ENCODE measurements around the gene FAM171A1.
"Not testable (repeated sequence)": the region's sequence is repeated elsewhere in the genome, so short reads cannot be mapped to it uniquely, and the experiment has no call there.

The FAM171A1 gene

DNA sequence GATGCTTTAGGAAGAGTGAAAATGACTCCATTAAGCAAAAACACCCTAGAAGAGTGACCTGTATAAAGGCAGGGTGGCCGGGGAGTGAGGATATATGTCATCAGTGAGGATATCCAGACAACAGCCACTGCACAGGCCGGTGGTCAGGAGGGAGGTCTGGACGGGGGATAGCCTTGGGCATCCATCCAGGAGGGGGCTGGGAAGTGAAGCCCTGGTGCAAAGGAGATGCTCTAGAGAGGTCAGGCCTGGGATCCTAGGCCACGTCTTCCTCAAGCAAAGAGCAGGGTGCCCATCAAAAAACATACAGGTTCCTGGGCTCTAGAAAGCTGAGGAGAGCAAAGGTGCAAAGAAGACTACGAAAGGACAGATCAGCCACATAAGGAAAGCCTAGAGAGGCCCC, 25.6 kb downstream of the FAM171A1 start:
- TF ChIP-seq, protein P1, sequence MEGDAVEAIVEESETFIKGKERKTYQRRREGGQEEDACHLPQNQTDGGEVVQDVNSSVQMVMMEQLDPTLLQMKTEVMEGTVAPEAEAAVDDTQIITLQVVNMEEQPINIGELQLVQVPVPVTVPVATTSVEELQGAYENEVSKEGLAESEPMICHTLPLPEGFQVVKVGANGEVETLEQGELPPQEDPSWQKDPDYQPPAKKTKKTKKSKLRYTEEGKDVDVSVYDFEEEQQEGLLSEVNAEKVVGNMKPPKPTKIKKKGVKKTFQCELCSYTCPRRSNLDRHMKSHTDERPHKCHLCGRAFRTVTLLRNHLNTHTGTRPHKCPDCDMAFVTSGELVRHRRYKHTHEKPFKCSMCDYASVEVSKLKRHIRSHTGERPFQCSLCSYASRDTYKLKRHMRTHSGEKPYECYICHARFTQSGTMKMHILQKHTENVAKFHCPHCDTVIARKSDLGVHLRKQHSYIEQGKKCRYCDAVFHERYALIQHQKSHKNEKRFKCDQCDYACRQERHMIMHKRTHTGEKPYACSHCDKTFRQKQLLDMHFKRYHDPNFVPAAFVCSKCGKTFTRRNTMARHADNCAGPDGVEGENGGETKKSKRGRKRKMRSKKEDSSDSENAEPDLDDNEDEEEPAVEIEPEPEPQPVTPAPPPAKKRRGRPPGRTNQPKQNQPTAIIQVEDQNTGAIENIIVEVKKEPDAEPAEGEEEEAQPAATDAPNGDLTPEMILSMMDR (IDR thresholded peaks at IDR 0.05; ENCODE audit: low read depth, low read length, missing control alignments) = no peak
- H3K4me3 ChIP-seq (replicated peaks; ENCODE audit: low read depth, low read length) = no peak overlapping the region
- DNase-seq (ENCODE audit: extremely low read depth, low read depth) = no peak

GRCh38 chr10:15344876-15345285, 26.2 kb downstream of the FAM171A1 start:
- H3K4me3 ChIP-seq (replicated peaks; ENCODE audit: low read depth, low read length) = no peak overlapping the region
- DNase-seq (ENCODE audit: extremely low read depth, low read depth) = no peak
- TF ChIP-seq, protein P1 (IDR thresholded peaks at IDR 0.05; ENCODE audit: low read depth, low read length, missing control alignments) = no peak

DNA sequence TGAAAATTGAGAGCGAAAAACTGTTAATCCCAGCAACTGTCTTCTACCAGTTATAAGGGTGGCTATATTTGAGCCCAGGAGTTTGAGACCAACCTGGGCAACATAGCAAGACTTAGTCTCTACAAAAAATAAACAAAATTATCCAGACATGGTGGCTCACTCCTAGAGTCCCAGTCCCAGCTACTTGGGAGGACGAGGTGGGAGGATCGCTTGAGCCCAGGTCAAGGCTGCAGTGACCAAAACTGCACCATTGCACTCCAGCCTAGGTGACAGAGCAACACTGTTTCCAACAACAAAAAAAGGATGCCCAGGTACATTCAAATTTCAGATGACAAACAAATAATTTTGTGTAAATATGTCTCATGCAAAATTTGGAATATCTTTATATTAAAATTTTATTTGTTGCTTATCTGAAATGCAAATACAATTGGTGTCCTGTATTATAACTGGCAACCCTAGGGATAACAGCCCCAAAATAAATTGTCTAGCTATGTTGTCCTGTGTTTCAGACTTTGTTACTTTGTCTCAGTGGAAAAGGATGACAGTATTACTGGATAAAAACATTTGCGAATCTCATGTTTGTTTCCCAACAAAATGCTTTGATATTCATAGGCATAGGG, 26.7 kb downstream of the FAM171A1 start:
- DNase-seq (ENCODE audit: extremely low read depth, low read depth) = no peak
- TF ChIP-seq, protein P1 (IDR thresholded peaks at IDR 0.05; ENCODE audit: low read depth, low read length, missing control alignments) = no peak
- no peak overlapping the region for H3K4me3 ChIP-seq (replicated peaks; ENCODE audit: low read depth, low read length)

DNA sequence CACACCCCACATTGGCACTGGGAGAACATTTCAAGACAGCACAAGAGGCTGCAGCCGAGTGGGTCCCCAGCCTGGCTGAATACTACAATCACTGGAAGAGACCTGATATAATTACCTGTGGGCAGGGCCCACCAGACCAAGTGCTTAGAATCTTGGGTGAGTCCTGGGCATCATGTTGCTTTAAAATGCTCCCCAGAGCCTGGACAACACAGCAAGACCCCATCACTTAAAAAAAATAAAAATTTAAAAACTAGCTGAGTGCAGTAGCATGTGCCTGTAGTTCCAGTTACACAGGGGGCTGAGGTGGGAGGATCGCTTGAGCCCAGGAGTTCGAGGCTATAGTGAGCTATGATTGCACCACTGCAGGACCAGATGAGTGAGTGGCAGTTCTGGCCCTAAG, 28.1 kb downstream of the FAM171A1 start:
- H3K4me3 ChIP-seq (replicated peaks; ENCODE audit: low read depth, low read length) = no peak overlapping the region
- TF ChIP-seq, protein P1 (IDR thresholded peaks at IDR 0.05; ENCODE audit: low read depth, low read length, missing control alignments) = no peak
- no peak for DNase-seq (ENCODE audit: extremely low read depth, low read depth)

- no peak for DNase-seq (ENCODE audit: extremely low read depth, low read depth)
- TF ChIP-seq, protein P1 (IDR thresholded peaks at IDR 0.05; ENCODE audit: low read depth, low read length, missing control alignments) = no peak
- no peak overlapping the region for H3K4me3 ChIP-seq (replicated peaks; ENCODE audit: low read depth, low read length)
Measured at GRCh38 chr10:15341502-15342128, 29.5 kb downstream of the FAM171A1 start.

- TF ChIP-seq, protein P1 (IDR thresholded peaks at IDR 0.05; ENCODE audit: low read depth, low read length, missing control alignments) = no peak
- no peak for DNase-seq (ENCODE audit: extremely low read depth, low read depth)
- H3K4me3 ChIP-seq (replicated peaks; ENCODE audit: low read depth, low read length) = no peak overlapping the region
Measured at GRCh38 chr10:15339892-15340291, 31.2 kb downstream of the FAM171A1 start.

DNA sequence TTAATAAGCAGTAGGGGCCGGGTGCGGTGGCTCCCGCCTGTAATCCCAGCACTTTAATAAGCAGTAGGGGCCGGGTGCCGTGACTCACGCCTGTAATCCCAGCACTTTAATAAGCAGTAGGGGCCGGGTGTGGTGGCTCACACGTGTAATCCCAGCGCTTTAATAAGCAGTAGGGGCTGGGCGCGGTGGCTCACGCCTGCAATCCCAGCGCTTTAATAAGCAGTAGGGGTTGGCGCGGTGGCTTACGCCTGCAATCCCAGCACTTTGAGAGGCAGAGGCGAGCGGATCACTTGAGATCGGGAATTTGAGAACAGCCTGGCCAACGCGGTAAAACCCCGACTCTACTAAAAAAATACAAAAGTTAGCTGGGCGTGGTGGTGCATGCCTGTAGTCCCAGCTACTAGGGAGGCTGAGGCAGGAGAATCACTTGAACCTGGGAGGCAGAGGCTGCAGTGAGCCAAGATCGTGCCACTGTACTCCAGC, 33.6 kb downstream of the FAM171A1 start:
- DNase-seq (ENCODE audit: extremely low read depth, low read depth); H3K4me3 ChIP-seq (replicated peaks; ENCODE audit: low read depth, low read length): not testable (repeated sequence)
